ENCODE measurements around the gene STX11.

GRCh38 chr6:144165784-144166183 is 15.5 kb downstream of the STX11 start:
- no peak for TF ChIP-seq CTCF (IDR thresholded peaks at IDR 0.05 in 8 of 11, conservative IDR thresholded peaks at IDR 0.05 in 3 of 11)
- no peak for TF ChIP-seq POLR2A (IDR thresholded peaks at IDR 0.05)

All from spleen (tissue), 7 donors.